Upper lobe of left lung (tissue), 4 donors: ENCODE measurements around the gene UGT2A3.

ENCODE experiments used
- POLR2A ChIP-seq, 4 donors: fragments of 450-650 bp; IDR thresholded peaks; one replicate each; pipeline ENCODE4 v1.5.1; 2016 to 2017; ENCODE audit warnings: antibody characterized with exemption in 4 of 4, mild to moderate bottlenecking in 2 of 4
- POLR2AphosphoS5 ChIP-seq, 2 donors: sonication (generic); formaldehyde crosslinking; IDR thresholded peaks; one replicate each; pipeline ENCODE4 v1.5.1; 2017; ENCODE audit warnings: antibody characterized with exemption in 2 of 2
- TF ChIP-seq, protein P1 (sequence below), 6 experiments: fragments of 450-650 bp in 4 of 6; fragments of 200-600 bp in 2 of 6; sonication (generic) in 2 of 6; IDR thresholded peaks; one replicate each; pipeline ENCODE4 v1.5.1; 2016 to 2019; ENCODE audit warnings: antibody characterized with exemption in 6 of 6

DNA sequence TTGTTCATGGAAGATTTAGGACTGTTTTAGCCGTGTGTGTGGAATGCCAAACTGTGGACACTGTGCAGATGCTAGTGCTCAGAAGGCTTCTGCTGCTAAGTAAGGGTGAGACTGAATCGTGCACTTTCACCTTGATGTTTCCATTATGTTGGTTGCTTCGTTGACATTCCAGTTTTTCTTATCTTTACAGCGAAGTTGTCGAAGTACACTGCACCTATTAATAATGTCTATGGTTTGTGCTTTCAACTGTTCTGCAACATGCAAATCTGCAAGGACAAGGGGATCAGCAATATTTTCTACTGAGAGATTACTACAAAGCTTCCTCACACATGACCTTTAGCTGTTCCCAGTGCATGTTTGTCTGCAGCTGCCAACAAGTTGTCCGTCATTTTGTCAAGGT is 67.7 kb downstream of the UGT2A3 start:
- TF ChIP-seq POLR2A (IDR thresholded peaks at IDR 0.05): no peak
- TF ChIP-seq, protein P1, sequence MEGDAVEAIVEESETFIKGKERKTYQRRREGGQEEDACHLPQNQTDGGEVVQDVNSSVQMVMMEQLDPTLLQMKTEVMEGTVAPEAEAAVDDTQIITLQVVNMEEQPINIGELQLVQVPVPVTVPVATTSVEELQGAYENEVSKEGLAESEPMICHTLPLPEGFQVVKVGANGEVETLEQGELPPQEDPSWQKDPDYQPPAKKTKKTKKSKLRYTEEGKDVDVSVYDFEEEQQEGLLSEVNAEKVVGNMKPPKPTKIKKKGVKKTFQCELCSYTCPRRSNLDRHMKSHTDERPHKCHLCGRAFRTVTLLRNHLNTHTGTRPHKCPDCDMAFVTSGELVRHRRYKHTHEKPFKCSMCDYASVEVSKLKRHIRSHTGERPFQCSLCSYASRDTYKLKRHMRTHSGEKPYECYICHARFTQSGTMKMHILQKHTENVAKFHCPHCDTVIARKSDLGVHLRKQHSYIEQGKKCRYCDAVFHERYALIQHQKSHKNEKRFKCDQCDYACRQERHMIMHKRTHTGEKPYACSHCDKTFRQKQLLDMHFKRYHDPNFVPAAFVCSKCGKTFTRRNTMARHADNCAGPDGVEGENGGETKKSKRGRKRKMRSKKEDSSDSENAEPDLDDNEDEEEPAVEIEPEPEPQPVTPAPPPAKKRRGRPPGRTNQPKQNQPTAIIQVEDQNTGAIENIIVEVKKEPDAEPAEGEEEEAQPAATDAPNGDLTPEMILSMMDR (IDR thresholded peaks at IDR 0.05): no peak
- TF ChIP-seq POLR2AphosphoS5 (IDR thresholded peaks at IDR 0.05): no peak
